Mucosa of stomach (tissue), 1 donor: ENCODE data around the gene ERN1.
"Not testable (repeated sequence)": the region's sequence is repeated elsewhere in the genome, so short reads cannot be mapped to it uniquely, and the experiment has no call there.

Experiments used
- H3K27me3 ChIP-seq: one replicate; pipeline ENCODE4 v1.7.0; 2013; ENCODE audit warnings: mild to moderate bottlenecking, low read length; ENCODE audit not compliant: control insufficient read depth, insufficient read depth
- H3K36me3 ChIP-seq: one replicate; pipeline ENCODE4 v1.7.0; 2013; ENCODE audit warnings: low read length; ENCODE audit not compliant: control insufficient read depth, insufficient read depth
- H3K4me1 ChIP-seq: one replicate; pipeline ENCODE4 v1.7.0; 2013; ENCODE audit warnings: mild to moderate bottlenecking, low read length; ENCODE audit not compliant: control insufficient read depth, insufficient read depth
- H3K4me3 ChIP-seq: one replicate; pipeline ENCODE4 v1.7.0; 2013; ENCODE audit warnings: low read length
- H3K9ac ChIP-seq: one replicate; pipeline ENCODE4 v1.7.0; 2013; ENCODE audit warnings: mild to moderate bottlenecking, low read length, moderate library complexity
- H3K9me3 ChIP-seq: one replicate; pipeline ENCODE4 v1.7.0; 2013; ENCODE audit warnings: mild to moderate bottlenecking, low read length, moderate library complexity; ENCODE audit not compliant: control insufficient read depth
- donor health status: Pancreatic carcinoma.

The ERN1 gene

DNA sequence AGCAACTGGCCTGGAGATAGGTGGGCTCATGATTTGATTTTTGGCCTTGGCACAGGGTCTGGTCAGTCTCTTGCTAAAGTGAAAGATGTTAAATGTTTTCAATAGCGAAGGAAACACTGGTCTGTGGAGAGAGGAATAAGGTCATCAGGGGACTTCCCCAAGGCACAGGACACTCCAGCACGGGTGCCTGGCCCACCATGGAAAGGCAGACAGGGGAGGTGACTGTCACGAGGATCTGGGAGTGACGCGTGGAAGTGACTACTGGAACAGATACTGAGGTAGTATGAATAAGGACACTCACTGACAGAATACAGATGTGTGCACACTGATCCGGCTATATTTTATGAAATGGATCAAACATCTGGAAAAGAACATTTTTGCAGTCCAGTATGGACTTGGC, 92.8 kb downstream of the ERN1 start:
- no peak overlapping the region for H3K4me3 ChIP-seq
- no peaks in the 10 kb centered on the region for H3K36me3 ChIP-seq
- H3K4me1 ChIP-seq: peaks cover 11% of the 10 kb centered on the region
- no peaks in the 10 kb centered on the region for H3K27me3 ChIP-seq
- no peaks in the 10 kb centered on the region for H3K9me3 ChIP-seq
- no peak overlapping the region for H3K9ac ChIP-seq

DNA sequence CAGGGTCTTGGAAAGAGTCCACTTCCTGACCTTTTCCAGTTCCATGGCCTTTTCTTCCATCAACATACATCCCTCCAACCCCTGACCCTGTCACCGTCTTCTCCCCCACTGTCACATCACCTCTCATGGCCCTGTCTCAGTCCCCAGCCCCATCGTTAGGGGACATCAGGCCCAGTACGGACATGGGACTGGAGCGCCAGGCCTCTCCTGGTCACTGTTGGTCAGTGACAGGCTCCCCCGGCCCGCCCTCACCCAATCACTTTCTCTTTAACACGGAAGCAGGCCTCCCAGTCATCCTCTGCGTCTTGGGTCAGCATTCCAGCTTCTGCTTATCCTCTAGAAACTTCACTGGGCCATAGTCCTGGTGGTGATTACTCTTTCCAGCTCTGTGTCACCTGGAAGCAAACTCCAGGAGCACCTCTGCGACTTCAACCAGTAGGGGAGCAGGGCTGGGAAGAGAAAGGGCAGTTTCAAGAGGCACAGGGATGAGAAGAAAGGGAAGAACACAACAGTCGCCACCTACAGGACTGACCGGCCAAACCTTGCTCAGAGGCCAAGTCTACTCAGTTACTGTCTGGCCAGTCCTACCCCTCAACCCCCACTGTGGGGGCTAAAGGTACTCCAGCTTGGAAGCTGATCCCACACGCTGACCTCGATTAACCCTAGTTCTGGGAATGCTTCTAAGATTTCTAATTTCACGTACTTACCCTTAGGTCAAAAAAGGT, 93.6 kb downstream of the ERN1 start:
- Histone ChIP-seq H3K36me3 (no peaks in the 10 kb centered on the region), H3K9ac (no peak overlapping the region), H3K4me3 (no peak overlapping the region), H3K4me1 (peaks cover 11% of the 10 kb centered on the region), H3K27me3 (no peaks in the 10 kb centered on the region), H3K9me3 (no peaks in the 10 kb centered on the region)

DNA sequence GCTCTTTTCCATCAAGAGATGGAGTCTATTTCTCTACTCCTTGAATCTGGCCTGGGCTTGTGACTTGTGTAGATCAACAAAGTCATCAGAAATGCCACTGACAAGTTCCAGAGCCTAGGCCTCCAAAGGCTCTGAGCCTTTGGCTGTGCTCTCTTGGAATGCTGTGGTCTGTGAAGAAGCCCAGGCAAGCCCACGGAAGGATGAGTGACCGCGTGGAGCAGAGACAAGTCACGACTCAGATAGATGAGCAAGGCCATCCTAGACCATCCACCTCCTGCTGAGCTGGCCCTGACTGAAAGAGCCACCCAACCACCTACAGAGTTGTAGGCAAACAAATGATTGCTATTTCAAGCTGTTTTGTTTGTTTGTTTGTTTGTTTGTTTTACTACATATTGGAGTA, 97.9 kb downstream of the ERN1 start:
- Histone ChIP-seq H3K9me3 (no peaks in the 10 kb centered on the region), H3K9ac (no peak overlapping the region), H3K36me3 (no peaks in the 10 kb centered on the region)

DNA sequence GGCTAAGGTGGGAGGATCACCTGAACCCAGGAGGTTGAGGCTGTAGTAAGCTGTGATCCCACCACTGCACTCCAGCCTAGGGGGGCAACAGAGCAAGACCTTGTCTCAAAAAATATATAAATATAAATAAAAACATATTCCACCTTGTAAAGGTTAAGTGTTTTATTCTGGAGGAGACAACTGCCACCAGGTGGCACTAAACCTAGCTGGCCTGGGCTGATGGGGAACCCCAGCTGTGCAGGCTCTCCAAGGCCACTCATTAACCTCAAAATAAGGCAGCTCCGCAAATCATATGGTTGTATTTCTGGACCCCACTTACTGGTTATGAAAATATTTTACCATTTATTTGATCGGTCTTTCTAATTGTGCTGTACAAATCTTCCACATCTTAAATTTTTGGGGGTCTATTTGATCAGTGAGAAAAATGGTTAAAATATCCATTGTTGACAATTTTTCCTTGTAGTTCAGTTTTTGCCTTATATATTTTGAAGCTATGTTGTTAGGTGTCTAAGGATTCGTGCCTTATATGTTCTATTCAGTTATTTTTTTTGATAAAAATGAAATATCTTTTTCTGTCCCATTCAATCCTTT, 101.0 kb downstream of the ERN1 start:
- Histone ChIP-seq H3K27me3 (no peaks in the 10 kb centered on the region), H3K4me1 (peaks cover 17% of the 10 kb centered on the region), H3K9me3 (no peaks in the 10 kb centered on the region), H3K4me3 (no peak overlapping the region), H3K9ac (no peak overlapping the region), H3K36me3 (no peaks in the 10 kb centered on the region)

More for the DNA sequence above, 97.9 kb downstream of the ERN1 start:
- H3K4me1 ChIP-seq: no peaks in the 10 kb centered on the region
- no peaks in the 10 kb centered on the region for H3K27me3 ChIP-seq
- no peak overlapping the region for H3K4me3 ChIP-seq

DNA sequence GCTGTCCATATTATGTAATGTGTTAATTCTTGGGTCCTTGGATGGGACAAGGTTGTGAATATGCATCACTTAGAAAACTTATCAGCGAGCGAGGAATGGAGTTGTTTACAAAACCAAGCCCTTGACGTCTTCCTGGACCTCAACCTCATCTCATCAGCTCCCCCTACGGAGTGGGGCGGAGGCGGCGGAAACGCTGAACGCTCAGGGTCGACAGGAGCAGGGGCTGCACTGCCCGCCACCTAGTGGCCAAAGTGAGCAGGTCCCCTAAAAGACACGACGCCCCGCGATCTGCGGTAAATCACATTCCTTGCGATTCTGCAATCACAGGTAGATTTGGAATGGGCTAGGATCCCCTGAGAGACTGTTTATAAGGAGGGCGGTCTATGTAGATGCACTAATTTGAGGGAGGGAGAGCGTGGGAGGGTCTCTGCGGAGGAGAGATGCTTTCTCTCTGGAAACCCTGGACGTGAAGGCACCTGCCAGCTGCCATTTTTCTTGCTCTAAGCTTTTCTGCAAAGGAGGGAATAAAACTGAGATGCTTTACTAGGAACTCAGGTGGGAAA, 104.1 kb downstream of the ERN1 start:
- Histone ChIP-seq H3K4me3 (peak overlapping the region; percentile 47), H3K9me3 (no peaks in the 10 kb centered on the region), H3K27me3 (no peaks in the 10 kb centered on the region), H3K4me1 (peaks cover 37% of the 10 kb centered on the region), H3K36me3 (no peaks in the 10 kb centered on the region), H3K9ac (peak overlapping the region; percentile 67)

DNA sequence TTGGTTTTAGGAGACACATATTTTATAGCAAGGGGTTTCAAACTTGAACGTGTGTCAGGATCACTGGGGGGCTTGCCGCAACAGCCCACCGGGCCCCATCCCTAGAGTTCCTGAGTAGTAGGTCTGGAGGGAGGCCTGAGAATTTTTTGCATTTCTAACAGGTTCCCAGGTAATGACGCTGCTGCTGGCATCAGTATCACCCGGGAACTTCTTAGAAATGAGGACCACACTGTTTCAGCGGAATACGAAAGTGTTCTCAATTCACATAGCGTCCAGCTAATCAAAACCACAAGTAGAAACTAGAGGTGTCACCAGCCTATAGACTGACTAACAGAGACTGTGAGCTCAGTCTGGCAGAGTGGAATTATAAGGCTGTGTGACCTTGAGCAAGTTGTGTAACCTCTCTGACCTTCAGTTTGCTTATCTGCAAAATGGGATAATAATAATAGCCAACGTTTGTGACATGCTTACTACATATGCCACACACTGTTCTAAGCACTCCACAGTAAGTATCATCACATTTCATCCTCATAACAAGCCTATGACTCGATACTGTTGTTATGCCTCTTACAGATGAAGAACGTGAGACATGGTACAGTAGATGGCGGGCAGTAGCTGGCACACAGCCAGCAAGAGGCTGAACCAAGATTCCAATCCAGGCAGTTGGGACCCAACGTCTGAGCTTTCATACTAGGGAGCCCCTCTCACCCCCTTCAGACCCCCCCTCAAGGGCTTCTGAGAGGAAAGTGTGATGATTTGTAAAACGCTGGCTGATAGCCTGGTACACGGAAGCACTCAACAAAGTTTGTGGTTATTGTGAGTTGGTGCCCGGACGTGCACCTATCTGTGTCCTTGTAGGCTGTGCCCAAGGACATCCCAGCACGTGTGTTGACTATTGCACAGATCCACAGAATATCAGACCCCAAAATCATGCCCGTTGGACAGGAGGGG, 104.9 kb downstream of the ERN1 start:
- Histone ChIP-seq H3K27me3 (no peaks in the 10 kb centered on the region), H3K36me3 (no peaks in the 10 kb centered on the region), H3K9me3 (no peaks in the 10 kb centered on the region), H3K9ac (peak overlapping the region; percentile 30), H3K4me1 (peaks cover 44% of the 10 kb centered on the region), H3K4me3 (no peak overlapping the region)

DNA sequence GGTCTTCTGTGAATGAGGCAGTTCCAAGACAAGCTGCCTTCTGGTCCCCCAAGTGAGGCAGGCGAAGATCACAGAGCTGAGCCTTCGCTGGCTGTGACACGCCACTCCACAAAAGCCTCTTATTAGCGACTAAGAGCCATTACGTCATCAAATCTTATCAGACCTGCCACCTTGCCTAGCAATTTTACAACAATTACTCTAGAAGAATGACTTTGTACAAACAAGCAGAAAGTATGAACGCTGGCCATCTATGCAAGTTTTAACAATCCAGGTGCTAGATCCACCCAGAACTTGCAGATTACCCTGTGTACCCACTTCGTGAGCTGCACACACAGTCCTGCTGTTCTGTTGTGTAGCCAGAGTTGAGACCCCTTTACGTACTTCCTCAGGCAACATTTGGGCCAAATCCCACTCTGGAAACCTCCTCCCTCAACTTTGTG, 105.7 kb downstream of the ERN1 start:
- Histone ChIP-seq H3K4me3 (no peak overlapping the region), H3K36me3 (no peaks in the 10 kb centered on the region), H3K9me3 (no peaks in the 10 kb centered on the region), H3K9ac (peak overlapping the region; percentile 30), H3K27me3 (no peaks in the 10 kb centered on the region), H3K4me1 (peaks cover 48% of the 10 kb centered on the region)

DNA sequence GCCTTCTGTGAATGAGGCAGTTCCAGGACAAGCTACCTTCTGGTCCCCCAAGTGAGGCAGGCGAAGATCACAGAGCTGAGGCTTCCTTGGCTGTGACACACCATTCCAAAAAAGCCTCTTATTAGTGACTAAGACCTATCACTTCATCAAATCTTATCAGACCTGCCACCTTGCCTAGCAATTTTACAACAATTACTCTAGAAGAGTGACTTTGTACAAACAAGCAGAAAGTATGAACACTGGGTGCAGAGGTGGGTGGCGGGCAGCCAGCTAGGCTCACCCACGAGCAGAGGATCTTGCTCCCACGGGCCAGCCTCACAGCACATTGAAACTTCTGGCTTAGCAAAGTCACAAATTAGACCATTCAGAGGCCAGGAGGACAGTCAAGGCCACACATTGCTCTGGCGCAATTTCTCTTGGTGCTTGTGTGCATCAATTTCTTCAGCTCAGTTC, 107.3 kb downstream of the ERN1 start:
- Histone ChIP-seq H3K4me1 (peaks cover 48% of the 10 kb centered on the region), H3K36me3 (no peaks in the 10 kb centered on the region), H3K4me3 (no peak overlapping the region)

DNA sequence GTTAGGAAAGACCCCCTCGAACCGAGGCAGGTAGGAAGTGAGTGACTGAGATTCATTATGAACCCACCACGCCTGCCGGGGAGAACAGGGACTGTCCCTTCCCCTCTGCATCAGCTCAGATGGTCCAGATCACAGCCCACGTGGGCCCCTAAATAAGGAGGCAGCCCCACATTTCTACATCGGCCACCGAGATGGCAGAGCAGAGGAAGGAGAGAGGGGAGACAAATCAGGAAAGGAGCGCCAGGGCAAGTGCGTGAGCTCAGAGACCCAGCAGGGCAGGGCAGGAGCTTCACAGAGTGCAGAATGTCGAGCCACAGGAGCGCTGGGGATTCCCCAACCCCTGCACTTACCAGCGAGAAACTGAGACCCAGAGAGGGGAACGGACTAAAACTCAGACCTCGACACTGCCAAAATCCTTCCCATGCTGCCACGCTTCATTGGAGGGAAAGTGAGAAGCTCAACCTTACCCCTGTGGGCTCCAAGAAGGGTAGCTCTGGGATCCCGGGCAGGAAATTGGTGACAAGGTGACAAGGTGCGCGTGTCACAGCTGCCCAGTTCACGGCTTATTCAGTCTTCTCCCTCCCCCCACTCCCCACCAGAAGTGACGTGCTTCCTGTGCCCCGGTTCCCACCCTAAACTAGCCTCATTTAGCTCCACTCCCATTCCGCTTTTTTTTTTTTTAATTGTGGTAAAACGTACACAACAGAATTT, 109.7 kb downstream of the ERN1 start, which contains the start of gene ICAM2:
ICAM2 (minus strand) TSS at position 578 of the 711 bp plus-strand sequence. CDS start 13,942 bp downstream, outside the sequence.
- peaks cover 42% of the 10 kb centered on the region for H3K4me1 ChIP-seq
- no peaks in the 10 kb centered on the region for H3K9me3 ChIP-seq
- peak within 1 kb of the TSS; percentile 23 for H3K4me3 ChIP-seq
- no peaks in the 10 kb centered on the region for H3K27me3 ChIP-seq
- no peaks in the 10 kb centered on the region for H3K36me3 ChIP-seq
- H3K9ac ChIP-seq: peak within 1 kb of the TSS; percentile 68

More for the DNA sequence above, 107.3 kb downstream of the ERN1 start:
- no peaks in the 10 kb centered on the region for H3K27me3 ChIP-seq
- peak overlapping the region; percentile 24 for H3K9ac ChIP-seq
- no peaks in the 10 kb centered on the region for H3K9me3 ChIP-seq

DNA sequence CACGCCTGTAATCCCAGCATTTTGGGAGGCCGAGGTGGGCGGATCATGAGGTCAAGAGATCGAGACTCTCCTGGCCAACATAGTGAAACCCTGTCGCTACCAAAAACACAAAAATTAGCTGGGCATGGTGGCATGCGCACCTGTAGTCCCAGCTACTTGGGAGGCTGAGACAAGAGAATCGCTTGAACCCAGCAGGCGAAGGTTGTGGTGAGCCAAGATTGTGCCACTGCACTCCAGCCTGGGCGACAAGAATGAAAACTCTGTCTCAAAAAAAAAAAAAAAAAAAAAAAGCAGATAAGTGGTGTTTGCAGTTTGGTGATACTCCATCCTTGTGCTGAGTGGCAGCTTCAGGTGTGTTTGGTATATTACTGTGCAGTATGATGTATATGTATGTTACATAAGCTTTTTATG, 110.4 kb downstream of the ERN1 start:
- H3K9ac ChIP-seq: peak overlapping the region; percentile 68
- not testable (repeated sequence) for H3K36me3 ChIP-seq, H3K9me3 ChIP-seq, H3K4me3 ChIP-seq, H3K27me3 ChIP-seq
- H3K4me1 ChIP-seq: peaks cover 36% of the 10 kb centered on the region

DNA sequence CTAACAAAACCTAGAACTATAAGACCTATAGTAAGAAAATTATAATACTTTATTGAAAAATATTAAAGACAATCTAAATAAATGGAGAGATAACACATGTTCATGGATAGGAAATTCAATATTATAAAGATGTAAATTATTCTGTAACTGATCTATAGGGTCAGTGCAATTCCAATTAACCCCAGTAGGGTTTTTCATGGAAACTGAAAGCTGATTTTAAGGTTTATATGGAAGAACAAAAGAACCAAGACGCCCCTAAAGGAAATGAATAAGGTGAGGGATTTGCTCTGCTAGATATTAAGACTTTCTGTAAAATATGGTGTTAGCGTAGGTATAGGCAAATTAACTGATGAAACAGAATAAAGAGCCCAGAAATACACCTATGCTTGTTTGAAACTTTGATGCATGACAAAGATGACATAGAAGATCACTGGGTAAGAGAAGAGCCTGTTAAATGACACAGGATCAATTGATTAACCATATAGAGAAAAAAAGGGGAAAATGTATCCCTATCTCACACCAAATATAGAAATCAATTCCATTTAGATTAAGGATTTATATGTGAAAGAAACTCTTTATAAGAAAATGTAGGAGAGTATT, 112.5 kb downstream of the ERN1 start:
- Histone ChIP-seq H3K4me1 (peaks cover 16% of the 10 kb centered on the region), H3K27me3 (no peaks in the 10 kb centered on the region), H3K9me3 (no peaks in the 10 kb centered on the region), H3K36me3 (no peaks in the 10 kb centered on the region), H3K4me3 (no peak overlapping the region), H3K9ac (no peak overlapping the region)
